Activated effector memory CD4-positive, alpha-beta T cell treated with anti-CD3 and anti-CD28 coated beads, Interleukin-2, amount 50 U/mL, for 16 hours (primary cell): ENCODE results near the gene NME2.

ENCODE experiments used
- DNase-seq: peaks from one replicate; pipeline ENCODE4 v3.0.0-alpha.2; 2020

Gene NME2

GRCh38 chr17:51166198-51166986, at the start of gene NME2:
TSS of gene NME2 (plus strand) at chr17:51166411. CDS start at chr17:51166831, 420 bp downstream.
- DNase-seq: peak; percentile 88

- peak; percentile 39 for DNase-seq
Observed at GRCh38 chr17:51118330-51119195, 47.6 kb upstream of the NME2 start.

GRCh38 chr17:51119415-51120356, 46.5 kb upstream of the NME2 start:
- DNase-seq: peak; percentile 79

- no peak for DNase-seq
Observed at GRCh38 chr17:51120357-51120738, 45.9 kb upstream of the NME2 start.

GRCh38 chr17:51120739-51121619, 45.2 kb upstream of the NME2 start, which contains the start of gene SPAG9:
TSS of gene SPAG9 (minus strand) at chr17:51120868. CDS start at chr17:51120656, 212 bp downstream.
- peak; percentile 97 for DNase-seq

- peak; percentile 95 for DNase-seq
Observed at GRCh38 chr17:51121620-51122472, 44.4 kb upstream of the NME2 start.

- DNase-seq: peak; percentile 64
Observed at GRCh38 chr17:51122473-51123115, 43.6 kb upstream of the NME2 start.

GRCh38 chr17:51124640-51125503, 41.3 kb upstream of the NME2 start:
- DNase-seq: no peak

GRCh38 chr17:51128076-51128475, 38.1 kb upstream of the NME2 start:
- DNase-seq: no peak

- DNase-seq: no peak
Observed at GRCh38 chr17:51132964-51133319, 33.3 kb upstream of the NME2 start.

- DNase-seq: no peak
Observed at GRCh38 chr17:51133365-51133764, 32.8 kb upstream of the NME2 start.

GRCh38 chr17:51135956-51136355, 30.3 kb upstream of the NME2 start:
- no peak for DNase-seq

- no peak for DNase-seq
Observed at GRCh38 chr17:51142597-51142996, 23.6 kb upstream of the NME2 start.

GRCh38 chr17:51144266-51145022, 21.8 kb upstream of the NME2 start:
- DNase-seq: no peak

GRCh38 chr17:51147650-51148049, 18.6 kb upstream of the NME2 start:
- no peak for DNase-seq

- DNase-seq: no peak
Observed at GRCh38 chr17:51149163-51149562, 17.0 kb upstream of the NME2 start.

- DNase-seq: no peak
Observed at GRCh38 chr17:51150932-51151331, 15.3 kb upstream of the NME2 start.

- no peak for DNase-seq
Observed at GRCh38 chr17:51152766-51153209, 13.4 kb upstream of the NME2 start.
